HG03442 (cell line): ENCODE data around the gene ZMYM4.
A peak's percentile ranks its signal among the peaks of the same experiment; 100 is the strongest.
"Not testable (repeated sequence)": the region's sequence is repeated elsewhere in the genome, so short reads cannot be mapped to it uniquely, and the experiment has no call there.

ENCODE experiments used
- ATAC-seq: cut with Tn5 transposase; IDR thresholded peaks from one replicate; pipeline ENCODE4 v1.9.1; 2021; ENCODE audit warnings: mild to moderate bottlenecking, moderate library complexity; ENCODE audit not compliant: unreplicated experiment

Gene ZMYM4

DNA sequence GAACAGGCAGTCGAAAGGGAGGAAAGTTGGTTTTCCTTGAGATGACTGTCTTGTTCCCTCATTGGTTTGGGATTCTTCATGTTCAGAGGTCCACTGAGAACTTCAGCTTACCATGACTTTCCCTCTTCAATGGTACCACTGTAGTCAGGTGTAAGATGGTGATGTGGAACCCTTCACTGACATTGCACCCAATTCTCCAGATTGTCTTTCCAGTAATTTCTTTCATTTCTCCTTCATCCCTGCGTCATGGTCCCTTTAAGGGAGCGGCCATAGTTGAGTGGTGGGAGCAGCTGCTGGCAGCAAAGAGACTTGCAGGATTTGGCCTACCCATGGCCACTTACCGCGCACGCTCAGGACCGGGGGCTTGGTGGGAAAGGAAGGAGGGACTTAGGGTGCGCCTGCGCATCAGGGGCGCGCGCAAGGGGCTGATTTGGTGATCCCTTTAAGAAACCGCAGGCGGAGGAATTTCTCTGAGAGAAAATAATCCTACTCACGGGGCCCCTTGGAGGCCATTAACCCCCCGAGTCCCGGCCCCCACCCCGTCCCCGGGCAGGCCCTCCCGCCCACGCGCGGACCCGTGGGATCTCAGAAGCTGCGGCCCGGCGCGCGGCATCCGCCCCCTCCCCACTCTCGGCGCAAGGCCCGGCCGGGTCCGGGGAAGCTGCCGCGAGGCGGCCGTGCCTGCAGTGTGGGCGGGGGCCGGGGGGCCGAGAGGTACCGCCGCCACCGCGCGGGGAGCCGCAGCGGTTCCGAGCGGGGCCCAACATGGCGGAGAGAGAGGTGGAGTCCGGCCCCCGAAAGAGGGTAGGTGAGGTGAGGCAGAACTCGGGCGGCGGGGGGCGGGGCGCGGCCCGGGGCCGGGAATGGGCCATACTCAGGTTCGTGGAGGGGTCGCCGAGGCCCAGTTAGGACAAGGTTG, at the start of gene ZMYM4:
ZMYM4 (plus strand) TSS at position 428 of the 919 bp plus-strand sequence; CDS start at position 766, 338 bp downstream.
- ATAC-seq = peak; percentile 81

DNA sequence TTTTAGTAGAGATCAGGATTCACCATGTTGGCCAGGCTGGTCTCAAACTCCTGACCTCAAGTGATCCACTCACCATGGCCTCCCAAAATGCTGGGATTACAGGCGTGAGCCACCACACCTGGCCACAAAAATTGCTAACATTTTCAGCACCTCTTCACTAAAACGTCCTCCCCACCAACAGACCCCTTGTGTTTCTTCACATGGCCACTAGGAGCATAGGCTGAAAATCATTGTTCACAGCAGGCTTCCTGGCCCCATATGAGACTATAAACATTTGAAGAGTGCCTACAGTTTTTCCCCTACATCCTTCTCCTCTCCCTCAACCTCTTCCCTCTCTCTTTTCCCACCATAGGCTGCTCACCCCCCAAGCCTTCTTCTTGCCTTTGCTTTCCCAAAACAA, 47.5 kb upstream of the ZMYM4 start:
- ATAC-seq = no peak

DNA sequence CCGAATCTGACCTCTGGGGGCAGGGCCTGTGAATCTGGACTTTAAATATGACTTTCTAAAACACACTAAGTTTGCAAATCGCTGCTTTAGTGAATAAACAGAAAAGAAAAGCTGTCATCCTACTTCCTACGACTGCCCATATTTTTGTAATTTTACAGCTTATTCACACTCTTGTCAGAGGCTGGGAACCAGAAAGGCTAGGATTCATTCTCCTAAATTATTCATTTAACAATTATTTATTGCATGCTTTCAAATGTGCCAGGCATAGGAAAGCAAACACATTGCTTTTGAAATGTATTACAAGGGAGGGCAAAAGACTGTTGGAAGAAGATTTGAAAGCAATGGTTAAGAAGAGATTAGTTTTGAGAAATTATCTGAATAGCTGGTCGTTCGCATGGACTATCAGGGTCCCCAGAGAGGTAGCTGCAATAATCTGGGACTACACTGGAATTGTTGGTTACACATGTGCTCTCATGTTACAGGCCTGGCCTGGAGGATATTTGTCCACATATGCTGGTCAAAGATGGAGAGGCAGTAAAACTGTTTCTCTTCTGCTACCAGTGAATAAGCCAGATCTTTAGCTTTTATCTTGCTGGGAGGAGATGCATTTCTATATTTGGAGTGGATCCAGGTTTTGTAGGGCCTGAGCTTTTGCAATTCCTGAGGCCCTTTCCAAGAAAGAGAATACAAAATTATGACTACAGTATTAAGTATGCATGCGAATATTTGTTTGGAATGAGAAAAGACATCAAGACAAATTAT, 46.0 kb upstream of the ZMYM4 start:
- ATAC-seq = no peak

DNA sequence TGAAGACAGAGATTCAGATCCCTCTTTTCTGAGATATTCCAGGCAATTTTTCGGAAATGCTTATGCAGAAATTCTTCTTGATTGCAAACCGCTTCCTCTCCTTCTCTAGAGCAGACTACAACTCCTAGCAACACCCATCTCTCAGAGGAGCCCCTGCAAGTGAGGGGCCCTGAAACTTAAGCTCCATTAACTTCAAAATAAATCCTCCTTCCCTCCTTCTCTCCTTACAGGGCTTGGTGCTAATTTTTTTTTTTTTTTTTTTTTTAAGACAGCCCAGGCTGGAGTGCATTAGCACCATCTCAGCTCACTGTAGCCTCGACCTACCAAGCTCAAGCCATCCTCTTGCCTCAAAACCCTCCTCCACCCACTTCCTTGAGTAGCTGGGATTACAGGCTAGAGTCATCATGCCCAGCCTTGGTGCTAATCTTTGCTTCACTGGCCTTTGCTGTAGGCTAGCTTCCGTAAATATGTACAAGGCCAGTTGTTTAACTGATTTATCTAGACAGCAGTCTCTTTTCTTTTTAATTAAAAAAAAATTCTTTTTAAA, 45.4 kb upstream of the ZMYM4 start:
- ATAC-seq = no peak

DNA sequence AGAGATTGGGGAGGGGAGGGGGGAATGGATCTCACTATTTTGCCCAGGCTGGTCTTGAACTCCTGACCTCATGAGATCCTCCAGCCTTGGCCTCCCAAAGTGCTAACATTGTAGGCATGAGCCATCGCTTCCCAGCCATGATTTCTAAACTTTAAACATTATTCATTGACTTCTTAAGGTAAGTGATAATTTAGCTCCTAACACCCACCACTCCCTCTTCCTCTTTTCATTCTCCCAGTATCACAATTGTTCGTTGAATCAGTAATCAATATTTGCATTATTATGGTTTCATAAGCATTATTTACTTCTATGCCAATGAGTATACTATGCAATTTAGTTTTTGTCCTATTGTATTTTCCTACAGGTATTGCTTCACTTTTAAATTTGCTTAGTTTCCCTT, 42.0 kb upstream of the ZMYM4 start:
- no peak for ATAC-seq

DNA sequence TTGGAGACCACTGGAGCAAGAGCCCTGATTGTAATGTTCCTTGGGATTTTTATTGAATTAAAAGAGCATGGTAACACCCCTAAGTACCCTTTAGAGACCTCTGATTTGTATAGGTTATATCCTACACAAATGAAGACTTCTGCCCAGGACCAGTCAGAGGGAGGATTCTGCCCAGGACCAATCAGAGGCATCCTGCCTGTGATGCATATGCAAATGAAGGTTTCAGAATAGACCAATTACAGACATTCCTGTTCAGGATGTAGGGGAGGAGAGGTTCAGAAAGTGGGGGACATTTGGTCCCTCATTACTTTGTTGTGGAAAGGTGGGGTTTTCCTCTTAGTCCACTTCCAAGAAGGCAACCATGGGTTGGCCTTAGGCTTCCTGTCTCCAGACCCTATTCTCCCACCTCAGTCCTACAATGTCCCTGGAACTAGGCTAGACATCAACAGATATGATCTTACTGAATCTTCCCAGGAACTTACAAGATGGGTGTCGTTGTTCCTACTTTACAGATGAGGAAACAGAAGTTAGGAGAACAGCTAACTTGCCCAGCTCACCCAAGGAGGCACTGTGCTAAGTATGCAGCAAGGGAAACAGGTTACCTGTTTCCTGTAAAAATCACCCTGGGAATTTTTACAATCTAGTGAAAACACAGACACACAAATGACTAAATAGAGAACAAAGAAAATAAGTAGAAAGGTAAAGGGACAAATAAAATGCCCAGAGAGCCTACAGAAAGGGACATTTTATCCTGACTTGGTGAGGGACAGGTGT, 38.7 kb upstream of the ZMYM4 start:
- no peak for ATAC-seq

DNA sequence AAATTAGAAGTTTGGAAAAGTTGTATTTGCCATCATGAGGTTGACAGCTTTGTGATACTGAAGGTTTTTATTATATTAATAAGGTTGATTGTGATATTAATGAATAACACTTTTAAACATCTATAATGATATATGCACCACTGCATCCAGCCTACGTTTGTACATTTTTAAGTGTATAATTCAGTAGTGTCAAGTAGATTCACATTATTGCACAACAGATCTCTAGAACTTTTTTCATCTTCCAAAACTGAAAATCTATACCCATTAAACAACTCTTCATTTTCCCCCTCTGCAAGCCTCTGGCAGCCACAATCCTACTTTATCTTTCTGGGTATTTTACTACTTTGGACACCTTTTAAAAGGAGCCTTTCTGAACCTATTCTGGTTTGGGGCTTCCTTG, 37.2 kb upstream of the ZMYM4 start:
- no peak for ATAC-seq

DNA sequence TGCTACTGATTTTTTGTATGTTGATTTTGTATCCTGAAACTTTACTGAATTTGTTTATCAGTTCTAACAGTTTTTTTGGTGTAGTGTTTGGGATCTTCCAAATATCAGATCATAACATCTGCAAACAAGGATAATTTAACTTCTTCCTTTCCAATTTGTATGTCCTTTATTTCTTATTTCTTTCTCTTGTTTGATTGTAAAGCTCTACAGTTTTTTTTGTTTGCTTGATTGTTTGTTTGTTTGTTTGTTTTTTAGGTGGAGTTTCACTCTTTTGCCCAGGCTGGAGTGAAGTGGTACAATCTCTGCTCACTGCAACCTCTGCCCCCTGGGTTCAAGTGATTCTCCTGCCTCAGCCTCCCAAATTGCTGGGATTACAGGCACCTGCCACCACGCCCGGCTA, 31.7 kb upstream of the ZMYM4 start:
- not testable (repeated sequence) for ATAC-seq

DNA sequence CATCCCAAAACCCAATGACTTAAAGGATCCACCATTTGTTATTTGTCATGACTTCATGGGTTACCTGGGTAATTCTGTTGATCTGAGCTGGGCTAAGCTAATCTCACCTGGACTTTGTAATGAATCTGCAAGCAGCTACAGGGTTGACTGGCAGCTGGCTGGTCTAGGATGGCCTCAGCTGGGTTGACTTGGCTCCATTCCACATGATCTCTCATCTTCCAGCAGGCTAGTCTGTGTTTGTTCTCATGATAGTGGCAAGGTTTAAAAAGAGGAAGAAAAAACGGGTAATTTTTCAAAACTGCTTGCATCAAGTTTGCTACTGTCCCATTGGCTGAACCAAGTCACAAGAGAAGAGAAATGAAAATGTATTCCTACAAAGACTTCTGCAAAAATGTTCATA, 24.8 kb upstream of the ZMYM4 start:
- no peak for ATAC-seq

DNA sequence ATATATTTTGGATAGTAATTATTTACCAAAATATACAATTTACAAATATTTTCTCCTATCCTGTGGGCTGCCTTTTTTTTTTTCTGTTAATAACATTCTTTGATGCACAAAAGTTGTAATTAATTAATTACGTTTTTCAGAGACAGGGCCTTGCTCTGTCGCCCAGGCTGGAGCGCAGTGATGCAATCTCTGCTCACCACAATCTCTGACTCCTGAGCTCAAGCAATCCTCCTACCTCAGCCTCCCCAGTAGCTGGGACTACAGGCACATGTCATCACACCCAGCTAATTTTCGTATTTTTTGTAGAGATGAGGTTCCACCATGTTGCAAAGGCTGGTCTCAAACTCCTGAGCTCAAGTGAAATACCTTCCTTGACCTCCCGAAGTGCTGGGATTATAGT, 21.3 kb upstream of the ZMYM4 start:
- no peak for ATAC-seq

DNA sequence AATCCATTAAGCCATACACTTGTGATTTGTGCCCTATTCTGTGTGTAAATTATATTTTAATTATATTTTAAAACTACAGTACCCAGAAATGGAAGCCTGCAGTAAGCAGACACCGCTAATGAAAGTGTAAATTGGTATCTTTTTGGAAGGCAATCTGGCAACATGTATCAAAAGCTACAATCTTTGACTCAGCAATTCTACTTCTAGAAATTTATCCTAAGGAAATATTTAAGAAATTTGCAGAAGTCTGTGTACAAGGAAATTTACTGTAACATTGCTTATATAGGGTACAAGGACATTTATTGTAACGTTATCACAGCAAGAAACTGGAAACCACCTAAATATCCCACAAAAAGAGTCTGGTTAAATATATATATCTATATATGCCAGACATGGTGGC, 14.6 kb upstream of the ZMYM4 start:
- ATAC-seq = no peak

DNA sequence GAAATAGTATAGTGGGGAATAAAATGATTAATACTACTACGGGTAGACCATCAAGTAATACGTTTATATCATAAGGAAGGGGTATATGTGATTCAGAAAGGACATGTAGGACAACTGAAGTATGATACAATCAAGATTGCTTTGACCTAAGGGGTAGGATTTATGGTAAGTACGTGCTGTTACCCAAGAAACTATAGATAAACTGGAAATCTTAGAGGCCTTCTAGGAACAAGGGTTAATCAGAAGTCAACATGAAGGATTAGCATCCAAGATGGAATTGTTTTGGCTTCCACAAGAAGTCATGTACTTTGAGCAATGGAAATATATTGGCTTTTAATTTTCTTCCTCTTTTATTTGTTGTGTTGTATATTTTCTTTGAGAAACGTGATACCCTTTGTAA, 13.2 kb upstream of the ZMYM4 start:
- ATAC-seq = no peak

DNA sequence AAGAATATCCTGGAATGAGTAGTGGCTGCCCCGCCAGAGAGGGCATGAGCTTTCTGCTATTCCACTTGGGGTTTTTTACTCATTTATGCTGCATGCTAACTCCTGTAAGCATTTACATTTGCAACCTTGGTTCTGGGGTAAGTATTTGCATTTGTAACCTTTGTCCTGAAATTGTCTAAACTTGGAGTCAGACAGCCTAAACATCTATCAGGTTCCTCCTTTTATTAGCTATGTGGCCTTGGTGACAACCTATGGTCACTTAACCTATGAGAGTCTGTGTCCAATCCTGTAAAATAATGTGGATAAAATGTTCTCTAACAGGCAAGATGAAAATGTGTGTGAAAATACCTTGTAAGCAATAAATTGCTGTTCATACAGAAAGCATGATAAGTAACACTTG, 8.9 kb upstream of the ZMYM4 start:
- ATAC-seq = no peak

DNA sequence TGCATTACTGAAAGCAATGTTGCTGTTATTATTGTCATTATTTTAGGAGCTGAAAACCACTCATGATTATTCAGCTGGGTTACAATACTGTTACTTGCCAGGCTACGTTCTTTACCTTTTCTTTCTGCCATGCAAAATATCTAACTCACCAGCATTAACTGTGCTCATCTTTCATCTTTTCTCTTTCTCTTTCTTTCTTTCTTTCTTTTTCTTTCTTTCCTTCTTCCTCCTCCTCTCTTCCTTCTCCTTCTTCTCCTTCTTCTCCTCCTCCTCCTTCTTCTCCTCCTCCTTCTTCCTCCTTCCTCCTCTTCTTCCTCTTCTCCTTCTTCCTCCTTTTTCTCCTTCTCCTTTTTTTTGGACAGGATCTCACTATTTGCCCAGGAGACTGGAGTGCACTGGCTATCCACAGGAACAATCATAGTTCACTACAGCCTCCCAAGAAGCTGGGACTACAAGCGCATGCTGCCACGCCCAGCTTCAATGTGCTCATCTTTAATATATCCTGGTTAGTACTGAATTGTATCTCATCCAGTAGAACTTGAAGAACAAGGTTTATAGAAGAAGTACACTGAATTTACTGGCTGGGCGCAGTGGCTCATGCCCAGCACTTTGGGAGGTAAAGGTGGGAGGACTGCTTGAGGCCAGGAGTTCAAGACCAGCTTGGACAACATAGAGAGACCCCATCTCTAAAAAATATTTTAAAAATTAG, 6.9 kb upstream of the ZMYM4 start:
- ATAC-seq = no peak

DNA sequence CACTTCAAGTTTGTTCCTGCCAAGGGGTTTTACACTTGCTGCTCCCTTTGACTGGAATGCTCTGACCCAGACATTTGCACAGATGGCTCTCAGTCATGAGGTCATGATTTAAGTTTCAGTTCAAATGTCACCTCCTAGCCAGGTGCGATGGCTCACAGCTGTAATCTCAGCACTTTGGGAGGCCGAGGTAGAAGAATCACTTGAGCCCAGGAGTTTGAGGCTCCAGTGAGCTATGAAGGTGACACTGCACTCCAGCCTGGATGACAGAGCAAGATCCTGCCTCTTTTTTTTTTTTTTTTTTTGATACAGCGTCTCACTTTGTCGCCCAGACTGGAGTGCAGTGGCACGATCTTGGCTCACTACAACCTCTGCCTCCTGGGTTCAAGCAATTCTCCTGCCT, 4.5 kb upstream of the ZMYM4 start:
- no peak for ATAC-seq

DNA sequence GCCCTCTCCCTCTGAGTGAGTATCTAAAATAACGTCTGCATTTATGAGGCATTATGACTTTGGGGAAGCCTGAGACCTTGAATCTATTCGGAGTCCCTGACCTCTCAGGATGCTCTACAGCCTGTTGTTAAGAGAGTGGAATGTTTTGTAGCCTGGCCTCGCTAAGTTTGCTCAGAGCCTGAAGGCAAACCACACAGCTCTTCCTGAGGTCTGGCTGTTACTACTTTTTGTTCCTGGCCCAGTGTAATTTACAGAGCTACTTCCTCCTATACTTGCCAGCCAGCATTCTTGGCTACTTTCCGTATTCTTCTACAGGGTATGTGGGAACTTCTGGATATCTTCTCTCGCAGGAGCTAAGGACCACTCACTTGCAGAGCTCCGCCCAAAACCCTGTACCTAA, 3.6 kb upstream of the ZMYM4 start:
- no peak for ATAC-seq

DNA sequence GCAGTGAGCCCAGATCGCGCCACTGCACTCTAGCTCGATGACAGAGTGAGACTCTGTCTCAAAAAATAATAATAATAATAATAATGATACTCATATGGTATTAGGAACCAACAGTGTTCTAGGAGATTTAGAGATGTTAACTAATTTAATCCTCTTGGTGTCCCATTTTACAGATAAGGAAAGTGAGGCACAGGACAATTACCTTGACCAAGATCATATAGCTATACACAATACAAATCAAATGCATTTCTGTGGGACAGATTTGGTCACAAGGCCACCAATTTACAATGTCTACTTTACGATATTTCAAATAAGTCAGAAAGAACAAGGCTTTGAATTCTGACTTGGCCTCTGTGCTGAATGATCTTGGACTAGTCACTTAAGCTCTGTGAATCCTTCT, 2.2 kb upstream of the ZMYM4 start:
- ATAC-seq = no peak

DNA sequence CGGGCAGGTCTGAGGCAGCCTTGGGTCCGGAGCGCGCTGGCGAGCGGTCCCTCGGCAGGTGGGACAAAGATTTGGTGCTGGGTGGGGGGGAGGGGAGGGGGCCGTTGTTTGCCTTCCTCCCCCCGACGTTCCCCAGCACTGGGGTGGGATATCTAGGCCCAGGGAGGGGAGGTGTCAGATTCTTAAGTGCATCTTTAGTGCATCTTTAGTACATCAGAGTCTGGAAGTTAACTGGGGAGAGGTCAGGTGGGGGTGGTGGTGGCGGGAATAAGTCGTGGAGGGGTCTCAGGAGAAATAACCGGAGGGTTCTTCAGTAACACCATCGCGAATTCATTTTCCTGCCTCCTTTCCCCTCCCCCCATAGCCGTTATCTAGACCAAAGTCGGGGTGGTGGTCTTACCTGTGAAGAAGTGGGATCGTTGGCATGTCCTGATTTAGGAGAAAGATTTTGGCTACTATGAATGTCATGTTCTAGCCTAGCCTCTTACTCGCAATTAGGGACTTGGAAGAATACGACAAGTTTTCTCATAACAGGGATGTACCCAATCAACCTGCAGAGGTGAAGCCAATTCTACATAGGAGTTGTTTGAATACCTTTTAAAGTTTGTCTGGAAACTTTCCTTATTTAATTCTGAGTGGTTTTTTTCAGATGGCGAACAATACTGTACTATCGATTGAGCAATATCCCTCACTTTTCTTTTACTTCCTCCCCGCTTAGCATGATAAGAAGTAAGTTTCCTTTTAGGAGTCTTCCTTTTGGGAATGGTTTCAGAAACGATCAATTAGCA, 886 bp downstream of the ZMYM4 start:
- no peak for ATAC-seq

DNA sequence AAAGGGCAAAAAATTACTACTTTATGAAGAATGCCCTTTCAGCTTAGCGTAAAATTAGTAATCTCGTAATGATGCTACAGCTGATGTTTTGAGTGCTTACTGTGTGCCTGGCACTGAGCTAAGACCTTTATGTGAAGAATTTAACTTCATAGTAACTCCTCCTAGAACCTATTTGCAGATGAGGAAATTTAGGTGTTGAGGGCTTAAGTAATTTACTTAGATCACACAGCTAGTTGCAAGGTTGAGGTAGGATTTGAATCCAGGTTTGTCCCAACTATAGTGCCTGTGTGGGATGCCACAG, 1.4 kb downstream of the ZMYM4 start:
- ATAC-seq = no peak

DNA sequence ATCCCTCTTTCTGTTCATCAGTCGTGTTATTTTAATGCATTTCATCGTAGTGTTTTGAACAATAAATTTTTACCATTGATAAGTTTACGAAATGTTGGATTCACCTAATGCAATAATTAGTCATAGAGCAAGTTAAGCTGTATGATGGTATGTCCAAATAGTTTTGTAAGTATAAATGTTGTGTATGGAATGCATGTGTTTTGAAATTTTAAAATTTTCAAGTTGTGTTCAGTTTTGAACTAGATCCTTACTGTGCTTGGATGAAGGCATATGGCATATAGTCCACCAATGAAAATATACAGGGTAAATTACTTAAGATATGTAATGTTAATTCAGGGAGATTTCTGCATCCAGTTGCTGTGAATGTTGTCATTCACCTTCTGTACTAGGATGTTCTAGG, 2.3 kb downstream of the ZMYM4 start:
- ATAC-seq = no peak
